Cardiac muscle cell (in vitro differentiated cells and primary cell): Measurements from ENCODE around the gene C4orf46. TPM values are rescaled to one million over a fixed set of nuclear protein-coding genes. Genes with fewer than 3 reads are reported as not detected.

ENCODE experiments used
- DNase-seq, 2 donors: peaks; one replicate each; pipeline versions ENCODE4 v3.0.0 to v3.0.0-alpha.2; 2010 to 2017; ENCODE audit warnings: low read depth in 1 of 2, low spot score in 1 of 2
- H3K27ac ChIP-seq: fragments of 200-600 bp; sonication (generic); 2 replicates; pipeline ENCODE4 v1.5.1; 2016
- H3K27me3 ChIP-seq: fragments of 200-600 bp; sonication (generic); 2 replicates; pipeline ENCODE4 v1.6.0; 2016; ENCODE audit warnings: control low read depth
- H3K36me3 ChIP-seq: fragments of 200-600 bp; sonication (generic); 2 replicates; pipeline ENCODE4 v1.5.1; 2016; ENCODE audit warnings: control low read depth
- H3K4me1 ChIP-seq: fragments of 200-600 bp; sonication (generic); 2 replicates; pipeline ENCODE4 v1.8.1; 2017; ENCODE audit warnings: low read depth, mild to moderate bottlenecking, mixed run types
- H3K4me3 ChIP-seq: fragments of 200-600 bp; sonication (generic); 2 replicates; pipeline ENCODE4 v1.5.1; 2016; ENCODE audit warnings: mild to moderate bottlenecking
- H3K9me3 ChIP-seq: fragments of 200-600 bp; sonication (generic); 2 replicates; pipeline ENCODE4 v1.5.1; 2017; ENCODE audit warnings: low read depth, mild to moderate bottlenecking, control low read depth
- polyA plus RNA-seq: library from polyadenylated mRNA; unstranded; fragments of >200 nt; fragmentation: Nextera tagmentation; extraction: Ambion mirVana; gene quantifications from 2 replicates; pipeline ENCODE4 v1.2.1, GENCODE V29; 2016
- total RNA-seq: library from RNA; depleted of rRNA; stranded (reverse); fragments of >200 nt; gene quantifications from 2 replicates; pipeline ENCODE4 v1.2.3, GENCODE V29; 2016
- TF ChIP-seq, protein P1 (sequence below): IDR thresholded peaks from 2 replicates; pipeline ENCODE4 v1.5.1; 2012; ENCODE audit warnings: low read depth, mild to moderate bottlenecking, low read length

The C4orf46 gene
- total and polyA plus RNA-seq, 2 experiments from 2014 or later = 8.8 to 9.5 TPM

GRCh38 chr4:158625544-158625943 is 46.1 kb downstream of the C4orf46 start:
- Histone ChIP-seq H3K4me1 (no peaks in the 10 kb centered on the region), H3K36me3 (no peaks in the 10 kb centered on the region), H3K4me3 (no peak overlapping the region), H3K9me3 (no peaks in the 10 kb centered on the region), H3K27ac (no peak overlapping the region), H3K27me3 (peaks cover 22% of the 10 kb centered on the region)
- no peak for DNase-seq
- TF ChIP-seq, protein P1, sequence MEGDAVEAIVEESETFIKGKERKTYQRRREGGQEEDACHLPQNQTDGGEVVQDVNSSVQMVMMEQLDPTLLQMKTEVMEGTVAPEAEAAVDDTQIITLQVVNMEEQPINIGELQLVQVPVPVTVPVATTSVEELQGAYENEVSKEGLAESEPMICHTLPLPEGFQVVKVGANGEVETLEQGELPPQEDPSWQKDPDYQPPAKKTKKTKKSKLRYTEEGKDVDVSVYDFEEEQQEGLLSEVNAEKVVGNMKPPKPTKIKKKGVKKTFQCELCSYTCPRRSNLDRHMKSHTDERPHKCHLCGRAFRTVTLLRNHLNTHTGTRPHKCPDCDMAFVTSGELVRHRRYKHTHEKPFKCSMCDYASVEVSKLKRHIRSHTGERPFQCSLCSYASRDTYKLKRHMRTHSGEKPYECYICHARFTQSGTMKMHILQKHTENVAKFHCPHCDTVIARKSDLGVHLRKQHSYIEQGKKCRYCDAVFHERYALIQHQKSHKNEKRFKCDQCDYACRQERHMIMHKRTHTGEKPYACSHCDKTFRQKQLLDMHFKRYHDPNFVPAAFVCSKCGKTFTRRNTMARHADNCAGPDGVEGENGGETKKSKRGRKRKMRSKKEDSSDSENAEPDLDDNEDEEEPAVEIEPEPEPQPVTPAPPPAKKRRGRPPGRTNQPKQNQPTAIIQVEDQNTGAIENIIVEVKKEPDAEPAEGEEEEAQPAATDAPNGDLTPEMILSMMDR = no peak

DNA sequence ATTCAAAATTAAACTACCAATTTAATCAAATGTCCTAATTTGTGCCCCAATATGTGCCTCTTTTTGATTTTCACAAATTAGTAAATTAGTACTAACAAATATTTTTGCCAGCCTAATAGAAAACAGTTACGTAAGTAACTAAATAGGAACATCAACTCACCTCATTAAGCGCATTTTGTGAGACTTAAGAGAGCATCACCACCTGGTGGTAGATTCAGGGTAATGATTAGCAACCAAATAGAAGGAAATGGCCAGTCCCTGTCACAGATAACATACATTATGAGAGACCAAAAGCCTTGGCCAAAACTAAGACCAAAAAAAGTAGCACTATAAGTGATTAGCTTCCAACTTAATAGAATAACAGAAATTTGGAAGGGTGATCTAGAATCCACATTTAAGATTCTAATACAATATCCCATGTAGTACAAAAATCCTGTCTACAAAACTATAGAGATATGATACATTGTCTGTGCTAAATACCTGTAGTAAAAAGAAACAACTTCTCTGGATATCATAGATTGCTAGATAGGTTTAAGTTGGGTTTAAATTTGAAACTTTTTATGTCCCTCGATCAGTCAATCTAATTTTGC is 46.7 kb downstream of the C4orf46 start:
- Histone ChIP-seq H3K9me3 (no peaks in the 10 kb centered on the region), H3K27ac (no peak overlapping the region), H3K36me3 (no peaks in the 10 kb centered on the region), H3K4me1 (no peaks in the 10 kb centered on the region), H3K4me3 (no peak overlapping the region), H3K27me3 (peaks cover 22% of the 10 kb centered on the region)
- DNase-seq = peak; percentile 59 to 80
- TF ChIP-seq, protein P1 = peak; percentile 72

DNA sequence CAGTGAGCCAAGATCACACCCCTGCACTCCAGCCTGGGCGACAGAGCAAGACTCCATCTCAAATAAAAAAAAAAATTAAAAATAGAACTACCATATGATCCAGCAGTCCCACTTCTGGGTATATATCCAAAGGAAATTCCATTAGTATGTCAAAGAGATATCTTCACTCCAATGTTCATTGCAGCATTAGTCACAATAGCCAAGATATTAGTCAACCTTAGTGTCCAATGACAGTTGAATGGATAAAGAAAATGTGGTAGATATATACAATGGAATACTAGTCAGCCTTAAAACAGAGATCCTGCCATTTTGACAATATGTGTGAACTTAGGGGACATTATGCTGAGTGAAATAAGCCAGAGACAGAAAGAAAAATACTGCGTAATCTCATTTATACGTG is 49.4 kb downstream of the C4orf46 start:
- H3K4me3 ChIP-seq = no peak overlapping the region
- H3K27ac ChIP-seq = no peak overlapping the region
- TF ChIP-seq, protein P1 = no peak
- no peaks in the 10 kb centered on the region for H3K9me3 ChIP-seq
- no peaks in the 10 kb centered on the region for H3K36me3 ChIP-seq
- no peak for DNase-seq
- no peaks in the 10 kb centered on the region for H3K4me1 ChIP-seq
- H3K27me3 ChIP-seq = peaks cover 8% of the 10 kb centered on the region

DNA sequence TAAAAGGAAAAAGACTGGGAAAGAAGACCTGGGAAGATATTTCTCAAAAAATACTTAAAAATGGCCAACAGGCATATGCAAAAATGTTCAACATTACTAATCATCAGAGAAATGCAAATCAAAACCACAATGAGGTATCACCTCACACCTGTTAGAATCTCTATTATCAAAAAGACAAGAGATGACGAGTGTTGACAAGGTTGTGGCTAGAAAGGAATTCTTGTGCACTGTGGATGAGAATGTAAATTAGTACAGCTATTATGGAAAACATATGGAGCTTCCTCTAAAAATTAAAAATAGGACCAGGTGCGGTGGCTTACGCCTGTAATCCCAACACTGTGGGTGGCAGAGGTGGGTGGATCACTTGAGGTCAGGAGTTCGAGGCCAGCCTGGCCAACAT is 50.0 kb downstream of the C4orf46 start:
- Histone ChIP-seq H3K4me1 (no peaks in the 10 kb centered on the region), H3K27ac (no peak overlapping the region), H3K36me3 (no peaks in the 10 kb centered on the region), H3K9me3 (no peaks in the 10 kb centered on the region), H3K4me3 (no peak overlapping the region), H3K27me3 (peaks cover 8% of the 10 kb centered on the region)
- DNase-seq = no peak
- TF ChIP-seq, protein P1 = no peak

- no peaks in the 10 kb centered on the region for H3K9me3 ChIP-seq
- H3K27me3 ChIP-seq = no peaks in the 10 kb centered on the region
- no peaks in the 10 kb centered on the region for H3K4me1 ChIP-seq
- TF ChIP-seq, protein P1 = no peak
- H3K27ac ChIP-seq = no peak overlapping the region
- no peak for DNase-seq
- H3K36me3 ChIP-seq = no peaks in the 10 kb centered on the region
- no peak overlapping the region for H3K4me3 ChIP-seq
These were observed 53.7 kb downstream of the C4orf46 start for GRCh38 chr4:158617956-158618355.

Other genes with a start within 250 kb of the C4orf46 start
- gene RXFP1, start 150.0 kb downstream of the C4orf46 start, total RNA-seq = not detected in 2 replicates
- not detected in 2 replicates for gene RXFP1, start 150.0 kb downstream of the C4orf46 start, polyA plus RNA-seq
- 15.6 and 17.2 TPM in 2 replicates for gene ETFDH, start 409 bp upstream of the C4orf46 start, total RNA-seq
- 21.7 and 24.9 TPM in 2 replicates for gene ETFDH, start 409 bp upstream of the C4orf46 start, polyA plus RNA-seq
- 30.7 and 36.0 TPM in 2 replicates for gene PPID, start 51.5 kb upstream of the C4orf46 start, total RNA-seq
- gene PPID, start 51.5 kb upstream of the C4orf46 start, polyA plus RNA-seq = 68.1 and 73.9 TPM in 2 replicates
- 45.1 and 74.4 TPM in 2 replicates for gene FNIP2, start 97.1 kb upstream of the C4orf46 start, total RNA-seq
- 29.9 and 60.1 TPM in 2 replicates for gene FNIP2, start 97.1 kb upstream of the C4orf46 start, polyA plus RNA-seq